Renal pelvis (tissue), 4 donors: ENCODE measurements around the gene TFB2M. TPM values are rescaled to one million over a fixed set of nuclear protein-coding genes. Genes with fewer than 3 reads are reported as not detected.
"Not testable (repeated sequence)": the region's sequence is repeated elsewhere in the genome, so short reads cannot be mapped to it uniquely, and the experiment has no call there.

Source experiments
- DNase-seq: peaks from one replicate; pipeline ENCODE4 v3.0.0-alpha.2; 2013
- polyA plus RNA-seq, 3 donors: library from polyadenylated mRNA; unstranded; fragments of 120-200 nt; gene quantifications; one replicate each; pipeline ENCODE4 v1.2.1, GENCODE V29; 2013; ENCODE audit not compliant: insufficient read length in 3 of 3

The TFB2M gene
- polyA plus RNA-seq, 3 donors: 19.3 to 20.9 (median 20.1) TPM

DNA sequence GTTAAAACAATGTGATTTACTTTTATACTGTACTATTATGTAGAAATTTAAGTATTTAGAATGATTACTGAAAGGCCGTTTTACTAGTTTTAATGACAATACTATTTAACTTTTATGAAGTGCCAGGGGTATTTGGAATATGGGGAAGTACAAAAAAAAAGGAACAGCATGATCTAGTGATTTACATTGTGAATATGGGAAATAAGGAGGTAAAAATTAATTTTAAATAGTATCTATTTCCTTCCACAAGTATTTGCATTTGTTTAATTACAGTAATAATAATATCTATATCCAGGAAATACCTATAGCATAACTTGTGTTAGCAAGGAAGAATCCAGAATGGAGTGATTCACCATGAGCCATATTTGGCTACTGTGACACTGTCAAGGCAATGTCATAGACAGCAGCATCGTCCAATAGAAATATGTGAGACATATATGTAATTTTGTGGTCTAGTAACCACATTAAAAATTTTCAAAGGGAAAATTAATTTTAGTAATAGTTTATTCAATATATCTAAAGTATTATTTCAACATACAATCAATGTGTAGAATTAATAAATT is 22.2 kb upstream of the TFB2M start:
- no peak for DNase-seq

GRCh38 chr1:246587606-246588005 is 21.5 kb upstream of the TFB2M start:
- no peak for DNase-seq

DNA sequence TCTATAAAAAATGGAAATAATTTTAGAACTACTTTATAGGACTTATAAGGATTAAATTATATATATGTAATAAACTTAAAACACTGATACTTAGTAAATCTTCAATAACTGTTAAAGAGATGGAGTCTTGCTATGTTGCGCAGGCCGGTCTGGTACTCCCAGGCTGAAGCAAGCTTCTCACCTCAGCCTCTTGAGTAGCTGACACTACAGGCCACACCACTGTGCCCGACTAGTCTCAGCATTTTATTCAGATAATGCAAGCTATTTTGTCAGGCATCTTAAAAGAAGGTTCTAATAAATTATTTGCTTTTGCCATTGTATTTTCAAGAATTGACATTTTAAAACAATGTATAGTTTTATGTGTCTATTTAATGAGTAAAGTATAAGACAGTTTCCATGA is 21.0 kb upstream of the TFB2M start:
- no peak for DNase-seq

DNA sequence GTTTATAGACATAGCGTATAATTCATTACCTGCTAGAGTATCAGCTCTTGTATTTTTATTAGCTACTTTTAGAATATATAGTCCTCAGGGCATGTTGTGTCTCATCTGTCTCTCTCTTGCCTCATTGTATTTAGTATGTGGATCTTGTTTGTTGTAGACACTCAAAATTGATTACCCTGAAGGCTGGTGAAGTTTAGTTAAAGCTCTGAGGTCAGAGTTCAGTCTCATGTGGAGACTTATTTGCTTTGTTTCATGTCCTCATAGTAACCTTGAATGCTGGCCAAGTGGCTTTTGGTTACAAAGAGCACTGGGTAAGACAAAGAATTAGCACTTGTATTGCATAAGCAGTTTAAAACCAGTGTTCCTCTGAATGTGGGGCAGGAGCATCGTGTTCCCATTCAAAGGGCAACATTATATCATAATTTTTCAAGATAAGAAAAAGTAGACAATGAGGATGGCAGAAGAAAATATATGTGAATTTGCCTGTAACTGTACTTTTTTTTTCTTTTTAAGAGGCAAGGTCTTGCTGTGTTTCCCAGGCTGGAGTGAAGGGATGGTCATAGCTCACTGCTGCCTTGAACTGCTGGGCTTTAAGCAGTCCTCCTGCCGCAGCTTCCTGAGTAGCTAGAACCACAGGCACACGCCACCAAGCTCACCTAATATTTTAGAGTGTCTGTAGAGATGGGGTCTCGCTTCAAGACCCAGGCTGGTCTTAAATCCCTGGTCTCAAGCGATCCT is 17.6 kb upstream of the TFB2M start:
- DNase-seq: no peak

GRCh38 chr1:246583056-246583440 is 17.0 kb upstream of the TFB2M start:
- DNase-seq: no peak

GRCh38 chr1:246582301-246583055 is 16.4 kb upstream of the TFB2M start:
- DNase-seq: no peak

DNA sequence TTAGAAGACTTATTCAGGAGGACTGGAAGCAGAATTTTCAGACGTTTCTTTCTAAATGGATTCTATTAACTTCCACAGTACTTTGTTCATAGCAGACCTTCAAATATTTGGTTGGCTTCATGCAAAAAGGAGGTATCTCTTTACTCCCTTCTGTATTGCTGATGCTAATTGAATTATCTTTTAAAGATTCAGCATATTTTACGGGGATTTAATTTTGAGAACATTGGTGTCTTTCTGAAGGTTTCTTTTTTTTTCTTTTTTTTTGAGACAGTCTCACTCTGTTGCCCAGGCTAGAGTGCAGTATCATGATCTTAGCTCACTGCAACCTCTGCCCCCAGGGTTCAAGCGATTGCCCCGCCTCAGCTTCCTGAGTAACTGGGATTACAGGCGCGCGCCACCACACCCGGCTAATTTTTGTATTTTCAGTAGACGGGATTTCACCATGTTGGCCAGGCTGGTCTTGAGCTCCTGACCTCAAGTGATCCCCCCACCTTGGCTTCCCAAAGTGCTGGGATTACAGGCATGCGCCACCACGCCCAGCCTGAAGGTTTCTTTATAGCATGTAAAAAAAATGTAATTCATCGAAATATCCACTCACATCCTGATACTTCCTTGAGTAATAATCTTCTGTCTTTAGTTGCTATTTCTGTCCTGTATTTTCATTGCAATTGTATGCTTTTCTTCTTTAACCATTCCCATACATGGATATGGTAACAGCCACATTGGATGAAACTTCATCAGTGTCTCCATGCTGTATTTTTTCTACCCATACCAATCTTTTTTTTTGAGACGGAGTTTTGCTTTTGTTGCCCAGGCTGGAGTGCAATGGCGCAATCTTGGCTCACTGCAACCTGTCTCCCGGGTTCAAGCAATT is 14.7 kb upstream of the TFB2M start:
- no peak for DNase-seq

GRCh38 chr1:246579818-246580217 is 13.8 kb upstream of the TFB2M start:
- DNase-seq: peak; percentile 43

- DNase-seq: no peak
These were observed 11.7 kb upstream of the TFB2M start for GRCh38 chr1:246577720-246578106.

GRCh38 chr1:246577082-246577719 is 11.1 kb upstream of the TFB2M start:
- DNase-seq: no peak

GRCh38 chr1:246576709-246577032 is 10.6 kb upstream of the TFB2M start:
- DNase-seq: no peak

GRCh38 chr1:246573491-246573890 is 7.4 kb upstream of the TFB2M start:
- DNase-seq: no peak

DNA sequence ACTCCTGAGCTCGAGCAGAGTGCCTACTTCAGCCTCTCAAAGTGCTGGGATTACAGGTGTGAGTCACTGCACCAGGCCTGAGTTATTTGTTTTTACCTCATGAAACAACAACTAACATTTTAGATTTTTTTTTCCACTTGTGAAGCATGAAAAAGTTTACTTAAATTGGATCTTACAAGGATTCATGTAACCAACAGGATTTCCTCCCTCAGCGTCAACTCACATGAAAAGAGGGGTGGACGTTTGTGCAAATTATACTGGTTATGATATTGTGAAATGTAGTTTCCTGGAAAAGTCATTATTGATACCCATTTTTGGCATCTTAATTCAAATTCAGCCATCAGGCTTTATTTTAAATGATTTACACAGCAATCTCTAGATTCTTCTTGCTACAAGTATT is 6.7 kb upstream of the TFB2M start:
- DNase-seq: no peak

DNA sequence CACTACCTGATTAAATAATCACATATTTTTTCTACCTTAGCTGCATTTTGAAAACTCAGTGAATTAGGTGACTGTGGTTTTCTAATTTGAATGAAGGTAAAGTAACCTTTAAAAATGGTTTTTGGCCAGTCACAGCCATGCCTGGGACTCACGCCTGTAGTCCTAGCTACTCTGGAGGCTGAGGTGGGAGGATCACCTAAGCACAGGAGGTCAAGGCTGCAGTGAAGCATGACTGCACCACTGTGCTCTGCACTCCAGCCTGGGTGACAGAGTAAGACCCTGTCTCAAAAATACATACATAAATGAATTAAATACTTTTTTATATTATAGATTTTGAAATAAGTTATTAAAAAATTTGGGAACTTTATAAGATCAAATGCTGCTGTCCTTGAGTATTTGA is 5.9 kb upstream of the TFB2M start:
- DNase-seq: no peak

- not testable (repeated sequence) for DNase-seq
These were observed 5.2 kb upstream of the TFB2M start for GRCh38 chr1:246571309-246571708.

DNA sequence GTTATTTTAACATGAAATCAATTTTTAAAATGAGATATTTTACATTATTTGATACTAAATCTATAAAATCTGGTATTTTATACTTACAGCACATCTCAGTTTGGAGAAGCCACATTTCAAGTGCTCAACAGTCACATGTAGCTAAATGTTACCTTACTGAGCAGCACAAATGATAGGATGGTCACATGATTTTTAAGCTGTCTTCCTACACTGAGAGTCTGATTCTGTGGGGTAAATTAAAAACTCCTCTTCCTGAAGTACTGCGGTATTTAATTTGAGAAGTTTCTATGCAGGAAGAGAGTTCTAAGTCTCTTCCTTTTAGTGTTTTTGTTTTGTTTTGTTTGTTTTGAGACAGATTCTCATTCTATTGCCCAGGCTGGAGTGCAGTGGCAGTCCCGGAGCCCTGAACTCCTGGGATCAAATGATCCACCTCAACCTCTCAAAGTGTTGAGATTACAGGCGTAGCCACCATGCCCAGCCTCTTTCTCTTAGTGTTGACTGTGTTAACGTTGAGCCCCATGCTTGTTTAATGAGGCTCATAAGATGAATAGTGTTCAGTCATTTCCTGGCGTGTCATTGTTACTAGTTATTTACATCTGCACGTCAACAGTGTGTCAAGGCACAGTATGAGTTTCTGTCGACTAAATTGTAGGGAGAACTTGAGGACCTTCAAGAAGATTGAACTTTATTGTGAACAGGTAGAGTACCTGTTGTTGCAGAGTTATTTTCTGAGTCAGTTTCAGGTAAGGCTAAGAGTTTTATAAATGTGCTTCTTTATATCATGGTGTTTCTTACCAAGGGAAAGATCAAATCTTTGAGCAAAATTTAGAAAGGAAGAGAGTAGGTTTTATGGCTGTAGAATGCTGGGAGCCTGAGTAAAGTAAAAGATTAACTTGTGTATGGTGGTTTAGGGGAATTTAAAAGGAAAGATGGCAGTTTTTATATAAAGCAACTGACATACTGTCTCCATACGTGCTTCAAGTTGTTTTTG is 3.5 kb upstream of the TFB2M start:
- peak; percentile 17 for DNase-seq

DNA sequence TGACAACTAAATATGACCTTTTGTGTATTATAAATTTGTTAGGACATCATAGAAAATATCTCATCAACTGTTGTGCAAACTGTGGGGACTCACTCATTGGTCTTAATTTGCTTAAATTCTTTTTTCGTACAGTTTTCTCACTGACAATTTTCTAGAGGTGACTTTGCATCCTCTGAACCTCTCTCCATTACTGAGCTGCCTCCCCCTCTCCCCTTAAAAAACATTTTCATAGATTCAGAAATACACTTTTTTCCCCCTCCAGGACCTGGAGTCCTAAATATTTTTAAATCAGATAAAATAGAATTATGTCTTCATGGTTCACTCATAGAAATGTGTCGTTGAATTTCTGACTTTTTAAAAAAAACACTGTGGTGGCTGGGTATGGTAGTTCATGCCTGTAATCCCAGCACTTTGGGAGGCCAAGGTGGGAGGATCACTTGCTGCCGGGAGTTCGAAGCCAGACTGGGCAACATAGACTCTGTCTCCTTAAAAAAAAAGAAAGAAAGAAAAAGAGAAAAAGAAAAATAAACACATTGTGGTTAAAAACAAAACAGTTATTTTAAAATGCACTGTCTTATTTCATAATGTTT is 1.7 kb upstream of the TFB2M start:
- no peak for DNase-seq

DNA sequence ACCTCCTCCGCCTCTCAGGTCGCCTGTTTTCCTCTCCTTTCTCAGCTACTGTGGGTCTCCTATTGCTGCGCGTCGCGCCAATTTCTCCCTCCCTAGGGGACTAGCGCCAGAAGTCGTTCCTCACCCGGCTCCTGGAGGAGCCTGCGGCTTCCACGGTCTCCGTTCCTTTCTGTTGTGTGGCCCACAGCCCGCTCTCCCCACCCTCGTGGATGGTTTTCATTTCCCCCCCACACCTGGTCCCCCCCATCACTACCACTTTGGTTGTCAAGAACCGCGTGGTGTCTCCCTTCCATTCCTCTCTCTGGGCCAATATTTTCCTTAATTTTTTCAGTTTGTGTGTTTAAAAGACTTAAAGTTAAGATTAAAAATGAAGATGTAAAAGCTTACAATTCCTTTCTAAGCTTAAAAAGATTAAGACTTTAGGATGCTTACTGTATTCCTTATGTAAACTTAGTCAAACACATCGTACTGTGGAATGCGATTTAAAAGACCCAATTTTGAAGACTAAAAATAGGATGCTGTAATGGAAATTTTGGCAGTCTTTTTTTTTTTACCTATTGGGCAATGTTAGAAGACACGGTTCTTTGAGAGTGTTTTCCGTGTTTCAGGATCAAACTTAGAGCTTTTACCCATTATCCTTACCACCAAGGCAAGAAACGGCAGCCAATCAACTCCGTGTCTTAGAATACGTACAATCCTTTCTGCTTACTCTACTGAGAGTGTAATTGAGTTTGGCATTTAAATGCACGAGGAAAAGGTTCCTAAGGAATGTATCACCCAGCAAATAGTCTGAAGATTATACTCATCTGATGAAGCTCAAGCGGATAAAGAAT is 968 bp upstream of the TFB2M start:
- DNase-seq: peak; percentile 20

DNA sequence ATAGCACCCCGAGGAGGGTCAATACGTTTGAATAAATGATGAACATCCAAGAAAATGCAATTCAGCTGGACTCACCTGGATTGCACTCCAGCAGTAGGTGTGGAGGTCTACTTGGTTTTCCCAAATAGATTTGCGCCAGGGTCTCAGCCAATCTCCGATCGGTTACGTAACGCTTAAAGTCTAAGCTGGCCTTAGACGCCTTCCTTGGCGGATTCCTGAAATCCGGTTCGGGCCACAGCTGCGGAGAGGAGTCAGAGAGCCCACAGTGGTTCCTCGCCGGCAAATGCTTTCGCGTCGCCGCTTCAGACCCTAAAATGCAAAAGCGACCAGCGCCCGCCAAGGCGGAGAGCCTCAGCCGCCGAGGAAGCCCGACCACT is 322 bp downstream of the TFB2M start:
- no peak for DNase-seq
